Spleen (tissue), 7 donors: ENCODE results near the gene HYCC1.

Experiments used
- POLR2A ChIP-seq, 3 donors: fragments of 450-650 bp; IDR thresholded peaks; one replicate each; pipeline ENCODE4 v1.5.1; 2017; ENCODE audit warnings: antibody characterized with exemption in 3 of 3, mild to moderate bottlenecking in 1 of 3
- POLR2AphosphoS5 ChIP-seq, 3 donors: sonication (generic); formaldehyde crosslinking; IDR thresholded peaks; one replicate each; pipeline ENCODE4 v1.5.1; 2017; ENCODE audit warnings: antibody characterized with exemption in 3 of 3
- TF ChIP-seq, protein P1 (sequence below), 11 experiments: fragments of 200-600 bp in 7 of 11; fragments of 450-650 bp in 4 of 11; sonication (generic) in 4 of 11; IDR thresholded peaks in 8 of 11; conservative IDR thresholded peaks in 3 of 11; 1 replicate in 7 of 11; 2 replicates in 4 of 11; pipeline versions ENCODE4 v1.4.0 to v1.8.0; 2016 to 2021; ENCODE audit warnings: antibody characterized with exemption in 11 of 11, inconsistent platforms in 4 of 11, mild to moderate bottlenecking in 1 of 11
- donor health status: DM: no; HTN: no; CAD: no; lungs with moderate emphysema.
- donor health status: DM: no; HTN: no; CAD: no.
- donor health status: DM: no; HTN: no; CAD: no.

- TF ChIP-seq, protein P1, sequence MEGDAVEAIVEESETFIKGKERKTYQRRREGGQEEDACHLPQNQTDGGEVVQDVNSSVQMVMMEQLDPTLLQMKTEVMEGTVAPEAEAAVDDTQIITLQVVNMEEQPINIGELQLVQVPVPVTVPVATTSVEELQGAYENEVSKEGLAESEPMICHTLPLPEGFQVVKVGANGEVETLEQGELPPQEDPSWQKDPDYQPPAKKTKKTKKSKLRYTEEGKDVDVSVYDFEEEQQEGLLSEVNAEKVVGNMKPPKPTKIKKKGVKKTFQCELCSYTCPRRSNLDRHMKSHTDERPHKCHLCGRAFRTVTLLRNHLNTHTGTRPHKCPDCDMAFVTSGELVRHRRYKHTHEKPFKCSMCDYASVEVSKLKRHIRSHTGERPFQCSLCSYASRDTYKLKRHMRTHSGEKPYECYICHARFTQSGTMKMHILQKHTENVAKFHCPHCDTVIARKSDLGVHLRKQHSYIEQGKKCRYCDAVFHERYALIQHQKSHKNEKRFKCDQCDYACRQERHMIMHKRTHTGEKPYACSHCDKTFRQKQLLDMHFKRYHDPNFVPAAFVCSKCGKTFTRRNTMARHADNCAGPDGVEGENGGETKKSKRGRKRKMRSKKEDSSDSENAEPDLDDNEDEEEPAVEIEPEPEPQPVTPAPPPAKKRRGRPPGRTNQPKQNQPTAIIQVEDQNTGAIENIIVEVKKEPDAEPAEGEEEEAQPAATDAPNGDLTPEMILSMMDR (IDR thresholded peaks at IDR 0.05 in 8 of 11, conservative IDR thresholded peaks at IDR 0.05 in 3 of 11): no peak
- no peak for TF ChIP-seq POLR2AphosphoS5 (IDR thresholded peaks at IDR 0.05)
- no peak for TF ChIP-seq POLR2A (IDR thresholded peaks at IDR 0.05)
Observed at GRCh38 chr7:22980422-22980821, 33.5 kb downstream of the HYCC1 start.
